Ramos (cell line): Measurements from ENCODE around the gene OR5B21.

Experiments
- in situ Hi-C: fragments of 300-500 bp; cut with MboI; formaldehyde crosslinking; loops from one replicate; pipeline ENCODE4 v1.14.3; 2022; ENCODE audit warnings: low sequenced_read_pairs; ENCODE audit not compliant: unreplicated experiment

Gene OR5B21

DNA sequence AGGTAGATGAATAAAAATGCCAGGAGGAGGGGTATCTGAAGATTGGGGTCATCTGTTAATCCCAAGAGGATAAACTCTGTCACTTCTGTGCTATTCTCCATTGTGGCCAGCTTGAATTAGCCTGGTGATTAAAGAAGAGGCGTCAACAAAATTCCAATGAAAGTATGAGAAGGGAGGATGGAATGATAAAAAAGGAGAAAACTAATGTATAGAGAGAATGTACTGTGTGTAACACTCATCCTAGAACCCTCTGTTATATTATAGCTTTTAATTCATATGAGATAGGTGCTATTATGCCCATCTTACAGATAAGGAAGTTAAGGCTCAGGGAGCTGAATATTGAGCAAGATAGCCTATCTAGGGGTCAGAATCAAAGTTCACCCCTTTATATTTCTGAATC, at the start of gene OR5B21:
Gene OR5B21 (minus strand): TSS at position 101 of the 400 bp plus-strand sequence. CDS start 0 bp downstream, at position 101.
- in situ Hi-C loops, result no loop called here

DNA sequence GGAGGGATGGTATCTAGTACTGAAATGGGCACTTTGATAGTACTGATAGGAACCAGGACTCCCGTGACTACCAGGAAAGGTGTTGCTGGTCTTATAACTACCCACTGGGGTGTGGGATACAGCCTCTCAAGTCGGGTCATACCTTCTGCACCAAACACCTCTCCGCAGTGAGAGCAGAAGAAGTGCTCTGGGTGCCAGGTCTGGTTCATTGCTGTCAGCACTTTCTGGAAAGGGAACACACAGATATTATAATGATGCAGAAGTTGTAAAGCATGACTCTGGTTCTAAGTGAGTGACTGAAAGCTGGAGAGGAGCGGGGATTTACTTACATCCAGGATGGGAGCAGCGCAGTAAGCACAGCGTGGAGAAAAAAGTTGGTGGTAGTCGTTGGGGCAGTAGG, 41.7 kb upstream of the OR5B21 start:
- in situ Hi-C loops, result no loop called here

DNA sequence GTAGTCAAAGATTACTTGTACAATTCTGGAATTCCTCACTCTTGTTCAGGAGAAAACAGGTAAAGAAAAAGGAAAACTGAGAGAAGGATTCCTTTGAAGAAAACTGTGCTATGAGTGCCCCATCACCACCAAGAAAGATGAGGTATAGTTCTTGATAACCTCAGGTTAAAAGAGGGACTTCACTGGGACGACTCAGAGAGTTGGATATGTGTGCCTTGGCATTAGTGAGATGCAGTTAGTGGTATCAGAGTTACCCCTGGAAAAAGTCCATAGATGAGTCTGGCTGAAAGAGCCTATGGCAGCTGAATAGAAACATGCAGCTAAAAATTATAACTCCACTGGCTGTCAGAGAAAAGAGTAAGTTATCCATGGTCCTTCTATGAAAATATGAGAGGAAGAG, 38.9 kb upstream of the OR5B21 start:
- in situ Hi-C loops, result no loop called here

DNA sequence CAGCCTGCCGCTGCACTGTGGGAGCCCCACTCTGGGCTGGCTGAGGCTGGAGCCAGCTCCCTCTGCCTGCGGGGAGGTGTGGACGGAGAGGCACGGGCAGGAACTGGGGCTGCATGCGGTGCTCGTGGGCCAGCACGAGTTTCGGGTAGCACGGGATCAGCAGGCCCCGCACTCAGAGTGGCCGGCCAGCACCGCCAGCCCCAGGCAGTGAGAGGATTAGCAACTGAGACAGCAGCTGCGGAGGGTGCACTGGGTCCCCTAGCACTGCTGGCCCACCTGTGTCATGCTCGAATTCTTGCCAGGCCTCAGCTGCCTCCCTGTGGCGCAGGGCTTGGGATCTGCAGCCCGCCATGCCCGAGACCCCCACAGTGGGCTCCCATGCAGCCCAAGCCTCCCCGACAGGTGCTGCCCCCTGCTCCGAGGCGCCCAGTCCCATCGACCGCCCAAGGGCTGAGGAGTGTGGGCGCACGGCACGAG, 24.0 kb upstream of the OR5B21 start:
- in situ Hi-C loops, result no loop called here

DNA sequence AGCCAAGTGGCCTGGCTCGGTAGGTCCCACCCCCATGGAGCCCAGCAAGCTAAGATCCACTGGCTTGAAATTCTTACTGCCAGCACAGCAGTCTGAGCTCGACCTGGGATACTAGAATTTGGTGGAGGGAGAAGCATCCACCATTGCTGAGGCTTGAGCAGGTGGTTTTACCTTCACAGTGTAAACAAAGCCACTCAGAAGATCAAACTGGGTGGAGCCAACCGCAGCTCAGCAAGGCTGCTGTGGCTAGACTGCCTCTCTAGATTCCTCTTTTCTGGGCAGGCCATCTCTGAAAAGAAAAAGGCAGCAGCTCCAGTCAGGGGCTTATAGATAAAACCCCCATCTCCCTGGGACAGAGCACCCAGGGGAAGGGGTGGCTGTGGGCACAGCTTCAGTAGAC, 22.3 kb upstream of the OR5B21 start:
- in situ Hi-C loops, result no loop called here

DNA sequence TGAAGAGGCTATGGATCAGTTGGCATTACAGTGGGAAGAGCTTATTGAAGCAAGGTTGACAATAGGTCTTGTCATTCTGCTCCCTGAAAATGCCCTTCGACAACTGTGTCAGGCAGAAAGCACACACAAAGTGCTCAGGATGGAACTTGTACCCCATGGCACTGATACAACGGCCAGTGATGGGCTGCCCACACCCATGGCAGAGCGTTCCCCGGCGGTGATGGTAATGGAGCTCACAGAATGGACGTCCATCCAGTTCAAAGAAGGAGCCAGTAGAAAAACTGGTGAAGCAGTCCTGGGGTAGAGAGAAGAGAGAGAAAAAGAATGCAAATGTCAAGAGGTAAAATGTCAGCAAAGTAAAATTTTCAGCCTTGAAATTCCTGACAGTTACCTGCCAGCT, 19.5 kb upstream of the OR5B21 start:
- in situ Hi-C loops, result no loop called here

DNA sequence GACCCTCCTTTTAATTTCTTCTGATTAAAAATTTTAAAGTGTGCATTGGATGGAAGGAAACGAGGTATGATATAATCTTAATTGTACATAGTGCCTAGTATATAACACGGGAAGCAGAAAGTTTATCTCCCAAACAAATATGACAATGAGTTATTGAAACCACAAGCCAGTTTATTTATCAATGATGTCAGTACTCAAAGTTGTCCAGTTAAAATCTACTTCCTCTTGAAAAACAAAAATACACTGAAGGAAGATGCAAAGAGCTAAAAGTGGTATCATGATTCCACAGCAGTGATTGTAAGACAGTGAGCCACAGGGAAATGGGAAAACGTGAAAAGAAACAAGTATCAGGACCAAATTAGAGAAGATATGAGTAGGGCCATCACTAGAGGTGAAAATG, 18.8 kb upstream of the OR5B21 start:
- in situ Hi-C loops, result no loop called here

DNA sequence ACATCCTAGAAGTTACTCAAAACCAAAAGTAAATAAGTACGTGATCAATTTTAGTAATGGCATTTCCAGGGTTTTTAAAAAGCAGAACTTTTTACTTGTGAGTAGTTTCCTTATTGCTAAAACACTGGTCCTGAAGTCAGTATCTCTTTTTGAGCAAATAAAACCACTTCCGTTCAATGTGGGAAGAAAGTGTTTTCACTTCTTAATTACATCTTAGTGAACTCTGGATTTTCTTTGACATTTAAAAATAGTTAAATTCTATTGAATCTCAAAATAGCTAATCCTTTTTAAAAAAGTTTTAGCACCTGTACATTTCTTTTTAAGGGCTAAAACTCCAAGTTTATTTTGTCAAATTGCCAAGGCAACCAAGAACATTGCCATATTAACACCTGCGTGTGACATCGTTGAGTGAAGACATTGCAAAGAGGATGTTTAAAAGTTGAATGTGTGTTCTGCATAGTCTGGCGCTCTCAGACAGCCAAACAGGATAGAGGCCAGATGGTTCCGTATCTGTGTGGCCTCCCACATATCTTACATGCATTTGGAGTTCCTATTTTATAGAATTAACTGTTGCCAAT, 17.2 kb upstream of the OR5B21 start:
- in situ Hi-C loops, result no loop called here

DNA sequence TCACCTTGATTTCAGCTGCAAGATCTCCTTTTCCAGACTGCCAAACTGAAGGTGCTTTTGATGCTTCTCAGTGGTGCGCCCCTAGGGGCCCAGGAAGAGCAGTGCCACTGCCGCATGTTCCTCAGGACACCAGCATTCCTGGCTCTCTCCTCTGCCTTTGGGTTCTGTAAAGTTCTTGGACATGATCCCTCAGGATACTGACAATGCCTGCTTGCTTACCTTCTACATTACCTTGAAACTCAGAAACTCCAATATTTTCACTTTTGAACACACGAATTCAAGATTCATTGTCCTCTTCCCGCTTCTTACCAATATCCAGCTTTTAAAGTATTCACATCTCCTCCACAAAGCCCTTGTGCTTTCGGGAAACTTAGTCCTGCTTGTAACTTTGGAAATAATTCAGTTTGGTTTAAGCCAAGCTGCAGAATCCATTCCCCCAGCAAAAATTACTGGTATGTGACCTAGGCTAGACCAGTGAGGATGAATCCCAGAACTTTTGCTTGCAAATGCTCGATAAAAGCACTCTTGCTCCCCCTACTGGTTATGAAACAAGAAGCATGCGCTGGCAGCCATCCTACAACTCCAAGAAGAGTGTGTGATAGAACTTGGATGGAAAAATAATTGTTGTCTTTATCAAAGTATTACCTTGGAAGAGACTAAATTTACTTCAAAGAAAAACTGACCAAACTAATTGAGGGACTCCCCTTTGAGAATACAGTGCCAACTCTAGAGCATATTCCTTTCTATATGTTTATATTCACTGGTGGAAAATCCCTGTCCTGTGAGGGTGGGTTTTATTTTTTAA, 16.5 kb upstream of the OR5B21 start:
- in situ Hi-C loops, result no loop called here

DNA sequence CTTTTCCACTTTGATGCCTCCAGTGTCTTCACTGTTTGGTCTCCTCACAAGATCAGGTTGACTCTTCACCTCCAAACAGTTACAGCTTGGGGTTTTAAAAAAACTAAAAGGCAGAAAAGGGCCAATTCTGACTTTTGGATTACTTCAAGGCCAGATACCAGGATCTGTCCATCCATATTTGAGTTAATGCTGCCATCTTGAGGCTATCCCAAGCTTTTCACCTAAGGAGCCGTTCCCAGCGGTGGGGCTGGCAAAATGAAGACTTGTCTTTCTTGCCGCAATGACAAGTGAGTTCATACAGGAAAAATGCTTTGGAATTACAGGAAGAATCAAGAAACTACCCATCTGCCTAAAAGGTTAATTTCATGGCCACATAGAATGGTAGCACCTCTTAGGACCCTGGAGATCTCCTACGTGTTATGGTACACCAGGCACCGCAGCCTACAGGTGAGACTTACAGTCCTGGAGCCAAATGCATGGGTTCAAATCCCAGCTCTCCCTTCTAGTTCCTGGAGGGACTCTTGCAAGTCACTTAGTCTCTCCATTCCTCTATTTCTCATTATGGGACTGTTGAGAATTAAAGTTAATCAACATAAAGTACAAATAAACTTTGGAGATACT, 6.0 kb upstream of the OR5B21 start:
- in situ Hi-C loops, result no loop called here

DNA sequence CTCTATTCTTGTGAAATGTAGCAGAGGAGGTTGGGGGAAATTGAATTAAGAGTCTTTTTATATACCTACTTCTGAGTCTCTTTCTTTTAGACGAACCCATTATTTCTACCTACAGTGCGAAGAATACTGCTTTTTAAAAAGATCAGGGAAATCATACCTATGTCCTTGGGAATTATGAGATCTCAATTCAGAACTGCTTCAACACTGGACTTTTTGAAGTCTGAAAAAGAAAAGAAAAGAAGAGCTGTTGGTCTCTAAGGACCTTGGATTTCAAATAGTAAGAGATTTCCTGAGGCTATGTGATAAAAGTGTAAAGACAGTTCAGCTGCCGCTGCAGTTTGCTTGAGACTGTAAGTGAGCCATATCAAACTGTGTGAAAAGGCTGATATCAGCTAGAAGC, 3.7 kb upstream of the OR5B21 start:
- in situ Hi-C loops, result no loop called here

DNA sequence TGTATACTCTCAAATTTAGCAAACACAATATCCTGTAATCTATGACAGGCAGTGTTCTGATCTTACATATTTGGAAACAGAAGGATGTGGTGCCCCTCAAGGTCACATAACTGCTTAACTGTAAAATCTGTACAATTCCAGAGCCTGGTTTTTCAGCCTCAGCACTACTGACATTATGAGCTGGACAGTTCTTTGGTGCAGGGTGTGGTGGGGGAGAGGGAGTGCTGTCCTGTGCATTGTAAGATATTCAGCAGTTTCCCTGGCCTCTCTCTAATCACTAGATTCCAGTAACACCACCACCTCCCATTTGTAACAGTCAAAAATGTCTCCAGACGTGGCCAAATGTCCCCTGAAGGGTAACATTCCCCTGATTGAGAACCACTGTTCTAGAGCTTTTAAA, 1.8 kb upstream of the OR5B21 start:
- in situ Hi-C loops, result no loop called here

DNA sequence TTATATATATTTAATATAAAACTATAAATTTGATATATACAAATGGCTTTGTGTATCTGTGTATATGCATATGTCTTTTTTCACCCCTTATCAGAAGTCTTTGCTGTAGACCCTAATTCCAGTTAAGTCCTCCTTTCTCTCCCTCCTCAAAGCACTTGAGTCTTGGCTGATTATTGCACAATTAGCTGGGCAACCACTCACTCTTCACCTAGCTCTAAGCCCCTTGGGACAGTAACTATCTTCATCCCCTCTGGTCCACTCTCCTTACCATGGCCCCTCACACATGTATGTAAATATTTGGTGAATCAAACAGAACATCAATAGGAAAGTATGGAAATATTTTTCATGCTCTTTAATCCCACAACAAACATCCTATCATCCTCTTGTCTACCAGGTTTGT, 909 bp upstream of the OR5B21 start:
- in situ Hi-C loops, result no loop called here

DNA sequence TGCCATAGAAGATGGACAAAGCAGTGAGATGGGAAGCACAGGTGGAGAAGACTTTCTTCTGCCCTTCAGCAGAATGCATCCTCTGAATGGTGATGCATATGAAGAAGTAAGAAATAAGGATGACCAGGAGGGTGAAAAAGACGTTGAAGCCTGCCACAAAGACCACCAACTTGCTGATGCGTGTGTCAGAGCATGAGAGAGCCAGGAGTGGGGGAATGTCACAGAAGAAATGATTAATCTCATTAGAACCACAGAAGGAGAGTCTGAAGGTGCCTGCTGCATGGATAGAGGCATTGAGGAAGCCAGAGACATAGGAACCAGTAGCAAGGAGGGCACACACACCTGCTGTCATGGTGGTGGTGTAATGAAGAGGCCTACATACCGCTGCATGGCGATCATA, 550 bp downstream of the OR5B21 start:
- in situ Hi-C loops, result no loop called here

DNA sequence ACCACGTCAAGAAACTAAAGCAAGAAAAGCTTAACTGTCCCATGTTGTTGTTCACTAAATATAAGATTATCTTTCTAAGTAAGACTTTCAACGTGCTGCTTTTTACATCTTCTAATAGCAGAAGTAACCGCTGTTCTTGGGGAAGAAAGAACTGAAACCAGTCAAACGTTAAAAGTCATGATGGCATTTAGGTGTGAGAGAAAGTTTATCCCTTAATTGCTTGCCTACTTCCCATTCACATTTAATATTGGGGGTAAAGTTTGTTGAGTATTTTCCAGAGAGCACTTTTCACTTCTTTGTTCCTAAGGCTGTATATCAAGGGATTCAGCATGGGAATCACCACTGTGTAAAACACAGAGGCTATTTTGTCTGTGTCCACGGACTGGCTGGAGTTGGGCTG, 970 bp downstream of the OR5B21 start:
- in situ Hi-C loops, result no loop called here

DNA sequence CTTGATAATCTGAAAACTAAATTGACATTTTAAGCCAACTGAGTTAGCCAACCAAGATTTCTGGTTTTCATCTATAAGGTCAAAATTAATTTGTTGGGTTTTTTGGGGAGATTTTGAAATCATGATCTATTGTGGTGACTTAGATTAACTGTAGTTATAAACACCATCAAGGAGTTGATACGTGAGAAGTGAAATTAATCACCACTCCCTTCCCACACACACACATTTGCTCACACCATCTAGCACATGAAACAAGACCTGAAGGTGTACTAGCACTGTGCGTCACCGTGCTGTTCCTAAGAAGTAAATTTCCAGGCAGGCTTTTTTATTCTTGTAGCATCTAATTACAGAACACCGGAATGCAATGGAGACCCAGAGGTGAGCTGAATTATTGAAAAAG, 2.1 kb downstream of the OR5B21 start:
- in situ Hi-C loops, result no loop called here

DNA sequence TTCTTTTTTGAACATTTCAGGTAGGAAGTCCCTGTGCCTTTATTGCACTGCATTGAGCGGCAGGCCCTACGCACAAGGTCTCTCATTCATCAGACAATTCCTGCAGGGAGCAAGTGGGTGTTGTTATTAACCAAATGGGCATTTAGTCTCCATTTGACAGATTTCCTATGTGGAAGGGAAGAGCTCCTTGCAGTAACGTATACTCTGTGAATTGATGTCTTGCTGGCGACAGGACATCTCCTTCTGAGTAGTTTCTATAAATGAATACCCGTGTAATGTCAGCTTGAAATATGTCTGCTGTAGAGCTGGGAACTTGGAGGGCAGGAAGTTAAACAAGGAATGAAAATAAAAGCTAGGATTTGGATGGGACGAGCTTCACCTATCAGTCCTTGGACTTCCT, 3.7 kb downstream of the OR5B21 start:
- in situ Hi-C loops, result no loop called here

DNA sequence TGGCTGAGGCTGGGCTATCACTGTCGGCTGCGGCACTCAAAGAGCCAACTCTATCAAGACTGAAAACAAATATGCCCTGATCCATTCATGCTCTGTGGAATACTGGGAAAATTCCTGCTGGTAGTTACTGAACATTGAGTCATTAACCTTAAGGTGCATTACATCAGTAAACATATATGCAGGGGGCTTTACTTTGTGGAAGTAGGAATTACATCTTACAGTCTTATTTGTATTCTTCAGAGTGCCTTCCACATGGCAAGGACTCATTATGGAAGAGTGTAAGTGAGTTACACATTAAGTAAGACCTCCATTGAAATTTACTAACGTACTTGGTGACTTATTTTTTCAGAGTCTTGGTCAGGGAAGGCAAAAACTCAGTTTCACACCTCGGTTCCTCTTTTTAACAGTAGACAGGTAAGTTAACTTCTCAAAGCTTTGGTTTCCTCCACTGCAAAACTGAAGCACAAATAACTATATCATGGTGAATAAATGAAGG, 4.5 kb downstream of the OR5B21 start:
- in situ Hi-C loops, result no loop called here

DNA sequence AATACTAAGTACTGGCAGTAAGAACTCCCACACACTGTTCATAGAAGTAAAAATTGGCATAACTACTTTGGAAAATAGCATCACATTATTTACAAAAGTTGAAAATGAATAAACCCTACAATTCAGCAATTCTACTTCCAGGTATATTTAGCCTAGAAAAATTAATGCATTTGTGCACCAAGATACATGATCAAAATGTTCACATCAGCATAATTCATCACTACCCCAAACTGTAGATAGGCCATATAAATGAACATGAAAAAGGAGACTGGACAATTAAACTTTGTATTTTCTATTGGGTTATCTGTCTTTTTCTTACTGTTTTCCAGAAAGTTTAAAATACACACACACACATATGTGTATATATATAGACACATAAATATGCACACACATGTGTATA, 5.9 kb downstream of the OR5B21 start:
- in situ Hi-C loops, result no loop called here

DNA sequence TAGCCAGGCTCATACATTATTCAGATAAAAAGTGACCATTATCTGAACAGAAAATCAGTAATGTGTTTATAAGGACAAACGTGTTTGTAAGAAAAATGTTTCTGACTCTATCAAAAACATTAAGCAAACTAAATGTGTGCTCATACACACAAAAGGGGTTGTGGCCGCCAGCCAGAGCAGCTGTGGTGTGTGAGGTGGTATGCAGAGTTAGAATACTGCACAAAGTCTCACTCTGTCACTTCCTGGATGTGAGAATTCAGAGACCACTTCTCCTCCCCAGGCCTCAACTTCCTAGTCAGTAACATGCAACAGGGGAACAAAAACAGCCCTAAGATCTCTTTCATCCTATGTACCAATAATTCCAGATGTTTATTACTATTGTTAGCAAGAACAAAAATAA, 9.4 kb downstream of the OR5B21 start:
- in situ Hi-C loops, result no loop called here

DNA sequence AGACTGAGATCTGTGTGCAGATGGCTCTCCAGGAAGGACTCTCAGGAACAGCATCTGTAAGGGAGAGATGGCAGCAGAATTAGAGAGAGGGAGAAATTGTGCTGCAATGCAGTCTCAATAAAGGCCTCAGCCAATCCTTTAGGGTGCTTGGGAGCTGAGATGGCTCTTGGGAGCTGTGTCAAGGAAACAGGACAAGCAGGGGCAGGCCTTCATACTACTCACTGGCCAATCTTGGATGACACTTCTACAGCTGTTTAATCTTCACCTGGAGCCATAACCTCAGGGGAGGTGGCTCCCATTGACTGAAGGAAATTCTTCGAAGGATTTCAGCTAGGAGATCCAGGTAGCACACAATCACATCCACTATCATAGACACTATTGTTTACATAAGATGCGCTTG, 10.0 kb downstream of the OR5B21 start:
- in situ Hi-C loops, result no loop called here
